ENCODE measurements around the gene SLC22A17.
"Not testable (repeated sequence)": the region's sequence is repeated elsewhere in the genome, so short reads cannot be mapped to it uniquely, and the experiment has no call there.

GRCh38 chr14:23386266-23386657, 33.6 kb upstream of the SLC22A17 start:
- TF ChIP-seq CTCF, POLR2A, EP300 (IDR thresholded peaks at IDR 0.05): not testable (repeated sequence)

All from gastroesophageal sphincter (tissue), 3 donors.